SK-N-SH treated with all-trans-retinoic acid at 6 μM for 48 hours (cell line): ENCODE measurements around the gene HMCN2.
"Not testable (repeated sequence)": the region's sequence is repeated elsewhere in the genome, so short reads cannot be mapped to it uniquely, and the experiment has no call there.

Source experiments
- ATAC-seq: fragments of 200-7000 bp; cut with Tn5 transposase; 3 replicates; pipeline ENCODE4 v1.9.1; 2020; ENCODE audit warnings: mild to moderate bottlenecking, moderate library complexity
- ARNTL ChIP-seq: fragments of 450-650 bp; formaldehyde crosslinking; IDR thresholded peaks from 2 replicates; pipeline ENCODE4 v1.5.0; 2020; ENCODE audit warnings: low read depth, mild to moderate bottlenecking, moderate library complexity, borderline replicate concordance
- BACH2 ChIP-seq: fragments of 250-450 bp; sonication (Bioruptor Pico); IDR thresholded peaks from 2 replicates; pipeline ENCODE4 v1.9.0; 2021; ENCODE audit warnings: mild to moderate bottlenecking, borderline replicate concordance
- CSDC2 ChIP-seq: fragments of 250-450 bp; sonication (Bioruptor Pico); IDR thresholded peaks from 2 replicates; pipeline ENCODE4 v1.5.0; 2020; ENCODE audit warnings: mild to moderate bottlenecking, moderate library complexity
- CSRNP3 ChIP-seq: fragments of 250-450 bp; sonication (Bioruptor Pico); IDR thresholded peaks from 2 replicates; pipeline ENCODE4 v1.5.1; 2021; ENCODE audit warnings: mild to moderate bottlenecking, moderate library complexity
- ESRRG ChIP-seq: fragments of 250-450 bp; sonication (Bioruptor Pico); IDR thresholded peaks from 2 replicates; pipeline ENCODE4 v1.6.1; 2021; ENCODE audit warnings: mild to moderate bottlenecking
- GLIS3 ChIP-seq: fragments of 250-450 bp; sonication (Bioruptor Pico); IDR thresholded peaks from 2 replicates; pipeline ENCODE4 v1.5.0; 2020; ENCODE audit warnings: mild to moderate bottlenecking, moderate library complexity
- OSR1 ChIP-seq: fragments of 250-450 bp; sonication (Bioruptor Pico); IDR thresholded peaks from 2 replicates; pipeline ENCODE4 v1.8.0; 2022; ENCODE audit warnings: moderate library complexity, mild to moderate bottlenecking, inconsistent platforms
- PATZ1 ChIP-seq: fragments of 250-450 bp; sonication (Bioruptor Pico); IDR thresholded peaks from 2 replicates; pipeline ENCODE4 v1.8.0; 2020; ENCODE audit warnings: mild to moderate bottlenecking, moderate library complexity, borderline replicate concordance
- POU6F1 ChIP-seq: fragments of 250-450 bp; sonication (Bioruptor Pico); IDR thresholded peaks from 2 replicates; pipeline ENCODE4 v1.8.0; 2021; ENCODE audit warnings: low read depth, mild to moderate bottlenecking, moderate library complexity, borderline replicate concordance
- PPARA ChIP-seq: fragments of 250-450 bp; sonication (Bioruptor Pico); IDR thresholded peaks from 2 replicates; pipeline ENCODE4 v1.5.0; 2020; ENCODE audit warnings: mild to moderate bottlenecking, borderline replicate concordance
- RARB ChIP-seq: fragments of 250-450 bp; sonication (Bioruptor Pico); IDR thresholded peaks from 2 replicates; pipeline ENCODE4 v1.8.0; 2021; ENCODE audit warnings: mild to moderate bottlenecking, moderate library complexity
- SNAI2 ChIP-seq: fragments of 250-450 bp; sonication (Bioruptor Pico); IDR thresholded peaks from 2 replicates; pipeline ENCODE4 v1.5.0; 2020; ENCODE audit warnings: mild to moderate bottlenecking, moderate library complexity
- TCF4 ChIP-seq: fragments of 250-450 bp; sonication (Bioruptor Pico); IDR thresholded peaks from 2 replicates; pipeline ENCODE4 v1.8.0; 2021; ENCODE audit warnings: mild to moderate bottlenecking, moderate library complexity, borderline replicate concordance
- TOX ChIP-seq: fragments of 250-450 bp; sonication (Bioruptor Pico); IDR thresholded peaks from 2 replicates; pipeline ENCODE4 v1.8.0; 2021; ENCODE audit warnings: mild to moderate bottlenecking, moderate library complexity, borderline replicate concordance
- TSHZ2 ChIP-seq: fragments of 250-450 bp; sonication (Bioruptor Pico); IDR thresholded peaks from 2 replicates; pipeline ENCODE4 v1.5.0; 2020; ENCODE audit warnings: mild to moderate bottlenecking, moderate library complexity
- ZC3H10 ChIP-seq: fragments of 250-450 bp; sonication (Bioruptor Pico); IDR thresholded peaks from 2 replicates; pipeline ENCODE4 v1.5.1; 2021; ENCODE audit warnings: mild to moderate bottlenecking, moderate library complexity
- ZFP3 ChIP-seq: fragments of 250-450 bp; sonication (Bioruptor Pico); IDR thresholded peaks from 2 replicates; pipeline ENCODE4 v1.5.0; 2020; ENCODE audit warnings: mild to moderate bottlenecking, moderate library complexity
- ZFP30 ChIP-seq: fragments of 450-650 bp; formaldehyde crosslinking; IDR thresholded peaks from 2 replicates; pipeline ENCODE4 v1.5.0; 2022; ENCODE audit warnings: mild to moderate bottlenecking, moderate library complexity
- ZNF565 ChIP-seq: fragments of 450-650 bp; formaldehyde crosslinking; conservative IDR thresholded peaks from 2 replicates; pipeline ENCODE4 v1.5.0; 2020; ENCODE audit warnings: low read depth, mild to moderate bottlenecking, moderate library complexity
- ZNF70 ChIP-seq: fragments of 450-650 bp; formaldehyde crosslinking; IDR thresholded peaks from 2 replicates; pipeline ENCODE4 v1.5.0; 2020; ENCODE audit warnings: mild to moderate bottlenecking, moderate library complexity
- ZNF8 ChIP-seq: fragments of 450-650 bp; formaldehyde crosslinking; IDR thresholded peaks from 2 replicates; pipeline ENCODE4 v1.5.0; 2020; ENCODE audit warnings: mild to moderate bottlenecking, moderate library complexity

HMCN2 gene

GRCh38 chr9:130336027-130336610 is 70.6 kb downstream of the HMCN2 start:
- no peak for ATAC-seq
- no peak for TF ChIP-seq TOX (CRISPR knock-in tag)
- TF ChIP-seq BACH2 (CRISPR knock-in tag): no peak
- TF ChIP-seq ZFP3 (CRISPR knock-in tag): no peak
- TF ChIP-seq POU6F1: no peak
- TF ChIP-seq PATZ1: no peak
- TF ChIP-seq CSDC2 (CRISPR knock-in tag): no peak

GRCh38 chr9:130336885-130337284 is 71.3 kb downstream of the HMCN2 start:
- no peak for ATAC-seq
- TF ChIP-seq ZFP3 (CRISPR knock-in tag) (no peak), POU6F1 (no peak), CSDC2 (CRISPR knock-in tag) (no peak), RARB (CRISPR knock-in tag) (no peak), TCF4 (CRISPR knock-in tag) (no peak), BACH2 (CRISPR knock-in tag) (no peak)

- ATAC-seq: no peak
Observed at GRCh38 chr9:130337318-130337717, 71.8 kb downstream of the HMCN2 start.

GRCh38 chr9:130337784-130338380 is 72.3 kb downstream of the HMCN2 start:
- no peak for ATAC-seq
- TF ChIP-seq PATZ1 (no peak), ZFP3 (CRISPR knock-in tag) (no peak), ZNF8 (no peak), CSRNP3 (CRISPR knock-in tag) (no peak), SNAI2 (CRISPR knock-in tag) (no peak), POU6F1 (no peak), RARB (CRISPR knock-in tag) (no peak), ZNF565 (CRISPR knock-in tag) (no peak), OSR1 (CRISPR knock-in tag) (no peak), PPARA (no peak), BACH2 (CRISPR knock-in tag) (no peak), TCF4 (CRISPR knock-in tag) (no peak), ZNF70 (CRISPR knock-in tag) (no peak), CSDC2 (CRISPR knock-in tag) (no peak), TOX (CRISPR knock-in tag) (no peak), TSHZ2 (no peak), ARNTL (CRISPR knock-in tag) (no peak), ESRRG (CRISPR knock-in tag) (no peak), ZC3H10 (no peak), ZFP30 (CRISPR knock-in tag) (no peak)

More at GRCh38 chr9:130337318-130337717, 71.8 kb downstream of the HMCN2 start:
- no peak for TF ChIP-seq ZC3H10
- no peak for TF ChIP-seq ZFP30 (CRISPR knock-in tag)
- TF ChIP-seq TCF4 (CRISPR knock-in tag): no peak
- TF ChIP-seq ESRRG (CRISPR knock-in tag): no peak
- no peak for TF ChIP-seq GLIS3 (CRISPR knock-in tag)
- no peak for TF ChIP-seq CSDC2 (CRISPR knock-in tag)
- TF ChIP-seq PPARA: no peak

GRCh38 chr9:130338891-130339290 is 73.3 kb downstream of the HMCN2 start:
- not testable (repeated sequence) for ATAC-seq
